ENCODE results near the gene PPFIBP1.

DNA sequence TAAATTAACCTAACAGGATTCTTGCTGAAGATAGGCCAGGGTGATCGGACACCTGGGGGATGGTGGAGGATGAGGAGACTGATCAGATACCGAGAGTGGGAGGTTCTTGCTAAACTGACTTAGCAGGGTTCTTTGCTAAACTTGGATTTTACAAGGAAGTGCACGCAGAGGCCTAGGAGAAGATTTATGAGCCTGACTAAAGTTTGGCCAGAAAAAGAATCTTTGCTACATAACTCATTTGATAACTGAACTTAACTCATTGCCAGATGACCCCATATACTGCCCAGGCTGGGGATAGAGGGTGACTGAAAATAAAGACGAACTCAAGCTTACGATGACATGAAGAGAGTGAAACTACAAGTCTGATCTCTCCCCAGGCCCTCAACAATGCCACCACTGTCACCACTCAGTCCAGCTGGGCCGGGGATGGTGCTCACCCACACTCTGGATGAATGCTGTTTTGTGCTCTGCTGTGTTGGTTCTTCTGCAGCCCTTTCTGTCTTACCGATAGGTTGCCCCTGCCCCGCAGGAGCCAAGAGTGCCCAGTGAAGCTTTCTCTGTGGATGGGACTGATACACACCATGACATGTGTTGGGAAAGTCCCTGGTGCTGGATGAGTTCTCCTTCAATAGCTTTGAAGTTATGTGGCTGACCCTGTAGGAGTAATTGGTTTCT lies 29.0 kb downstream of the PPFIBP1 start:
- TF ChIP-seq, protein P1, sequence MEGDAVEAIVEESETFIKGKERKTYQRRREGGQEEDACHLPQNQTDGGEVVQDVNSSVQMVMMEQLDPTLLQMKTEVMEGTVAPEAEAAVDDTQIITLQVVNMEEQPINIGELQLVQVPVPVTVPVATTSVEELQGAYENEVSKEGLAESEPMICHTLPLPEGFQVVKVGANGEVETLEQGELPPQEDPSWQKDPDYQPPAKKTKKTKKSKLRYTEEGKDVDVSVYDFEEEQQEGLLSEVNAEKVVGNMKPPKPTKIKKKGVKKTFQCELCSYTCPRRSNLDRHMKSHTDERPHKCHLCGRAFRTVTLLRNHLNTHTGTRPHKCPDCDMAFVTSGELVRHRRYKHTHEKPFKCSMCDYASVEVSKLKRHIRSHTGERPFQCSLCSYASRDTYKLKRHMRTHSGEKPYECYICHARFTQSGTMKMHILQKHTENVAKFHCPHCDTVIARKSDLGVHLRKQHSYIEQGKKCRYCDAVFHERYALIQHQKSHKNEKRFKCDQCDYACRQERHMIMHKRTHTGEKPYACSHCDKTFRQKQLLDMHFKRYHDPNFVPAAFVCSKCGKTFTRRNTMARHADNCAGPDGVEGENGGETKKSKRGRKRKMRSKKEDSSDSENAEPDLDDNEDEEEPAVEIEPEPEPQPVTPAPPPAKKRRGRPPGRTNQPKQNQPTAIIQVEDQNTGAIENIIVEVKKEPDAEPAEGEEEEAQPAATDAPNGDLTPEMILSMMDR (IDR thresholded peaks at IDR 0.05) = no peak
- TF ChIP-seq POLR2AphosphoS5 (IDR thresholded peaks at IDR 0.05) = no peak

All from prostate gland (tissue), 2 donors.